OCI-LY1 (cell line): Measurements from ENCODE around the gene PARD3B.

ENCODE experiments used
- CTCF ChIP-seq: fragments of 200-600 bp; sonication (generic), shearing (Covaris generic); IDR thresholded peaks from 2 replicates; pipeline ENCODE4 v1.5.1; 2017; ENCODE audit warnings: mild to moderate bottlenecking, antibody characterized with exemption, low read length, moderate library complexity, mixed read lengths
- EZH2 ChIP-seq: fragments of 200-600 bp; sonication (generic), shearing (Covaris generic); IDR thresholded peaks from 2 replicates; pipeline ENCODE4 v1.8.0; 2017; ENCODE audit warnings: borderline replicate concordance, mixed run types, mild to moderate bottlenecking, antibody characterized with exemption, low read length, moderate library complexity, mixed read lengths

- TF ChIP-seq EZH2, result no peak
- TF ChIP-seq CTCF, result no peak
Observed at GRCh38 chr2:205259121-205259520, 713.8 kb downstream of the PARD3B start.
